NOMO-1 treated with DMSO at 0.1 percent for 48 hours (cell line): ENCODE results near the gene GAS1.
A peak's percentile ranks its signal among the peaks of the same experiment; 100 is the strongest.

Experiments
- DNase-seq: peaks from one replicate; lab custom pipeline; 2025; ENCODE audit not compliant: unreplicated experiment; lab: John Stamatoyannopoulos, UW

GAS1 gene

DNA sequence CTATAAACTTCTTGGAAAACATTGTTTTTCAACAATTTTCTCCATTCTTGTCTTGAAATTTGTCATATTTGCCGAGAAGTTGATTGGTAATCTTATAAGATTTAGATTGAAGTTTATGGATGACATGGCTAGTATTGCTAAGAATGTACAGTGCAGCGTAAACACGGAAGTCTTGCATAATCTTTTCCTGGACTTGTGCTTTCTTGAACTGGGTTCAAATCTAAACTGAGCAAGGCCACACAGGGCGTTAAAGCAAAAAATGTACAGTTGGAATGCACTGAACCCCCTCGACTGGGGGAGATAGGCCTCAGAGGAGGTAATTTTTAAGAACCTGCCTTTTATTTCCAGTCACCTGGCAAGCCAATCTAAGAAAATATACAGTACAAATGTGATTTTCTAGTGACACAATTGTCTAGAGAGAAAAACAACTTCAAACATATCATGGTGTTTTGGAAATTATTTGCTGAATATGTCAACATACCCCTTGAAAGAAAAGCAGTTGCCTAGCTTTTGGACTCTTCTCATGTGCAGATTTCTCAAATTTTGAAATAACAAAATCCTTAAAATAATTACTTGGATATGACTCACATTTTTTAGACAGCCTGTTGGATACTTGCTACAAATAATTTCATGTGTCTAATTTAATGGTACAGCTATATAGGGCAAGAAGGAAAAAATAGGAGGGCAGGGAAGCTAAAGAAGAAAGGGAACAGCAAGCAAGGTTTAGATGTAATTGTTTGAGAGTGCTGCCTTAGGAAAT lies 18.5 kb upstream of the GAS1 start:
- DNase-seq = no peak

DNA sequence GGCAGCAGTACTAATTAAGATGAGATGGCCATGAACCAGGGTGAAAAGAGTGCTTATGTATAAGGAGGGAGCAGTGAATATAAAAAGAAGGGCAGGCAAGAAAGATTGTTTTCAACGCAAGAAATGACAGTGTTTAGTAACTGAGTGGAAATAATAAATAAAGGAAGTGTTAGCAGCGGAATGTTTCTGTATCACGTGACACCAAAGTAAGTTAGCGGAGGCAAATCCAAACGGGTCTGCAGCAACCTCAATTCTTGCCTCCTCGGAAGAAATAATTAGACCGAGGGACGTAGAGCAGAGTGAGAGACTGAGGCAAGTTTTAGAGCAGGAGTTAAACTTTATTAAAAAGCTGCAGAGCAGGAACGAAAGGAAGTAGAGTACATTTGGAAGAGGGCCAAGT lies 15.4 kb upstream of the GAS1 start:
- DNase-seq = no peak

DNA sequence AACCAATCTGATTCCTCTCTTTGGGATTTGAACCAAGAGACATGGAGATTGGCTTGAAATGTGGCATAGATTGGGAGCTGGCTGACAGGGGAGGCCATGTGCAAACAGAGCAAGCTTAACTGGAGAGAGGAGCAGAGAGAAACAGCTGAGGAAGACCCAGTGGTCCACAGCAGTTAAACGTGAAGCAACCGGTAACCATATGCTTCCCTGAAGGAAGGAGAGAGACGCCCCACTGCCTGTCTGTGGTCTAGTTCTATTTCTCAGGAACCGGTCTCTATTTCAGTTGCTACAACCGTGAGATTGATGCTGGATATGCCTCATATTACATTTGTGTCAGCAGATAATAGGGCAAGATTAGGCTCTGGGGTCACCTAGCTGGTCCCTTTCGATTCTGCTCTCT lies 13.6 kb upstream of the GAS1 start:
- DNase-seq = no peak

DNA sequence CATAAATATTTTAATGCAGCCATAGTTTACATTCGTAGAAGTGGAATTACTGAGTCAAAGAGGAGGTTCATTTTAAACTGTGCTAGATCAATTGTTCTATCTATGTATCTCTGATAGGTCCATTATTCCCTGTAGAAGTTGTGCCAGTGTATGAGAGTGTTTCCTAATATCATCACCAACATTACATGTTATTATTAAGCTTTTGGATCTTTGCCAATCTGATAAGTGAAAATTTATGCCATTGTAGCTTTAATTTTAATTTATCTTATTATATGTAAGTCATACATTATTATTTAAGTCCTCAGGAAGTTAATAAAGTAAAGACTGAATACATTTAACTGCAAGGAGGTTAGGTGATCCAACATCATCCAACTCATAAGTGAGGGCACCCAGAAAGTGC lies 10.9 kb upstream of the GAS1 start:
- no peak for DNase-seq

DNA sequence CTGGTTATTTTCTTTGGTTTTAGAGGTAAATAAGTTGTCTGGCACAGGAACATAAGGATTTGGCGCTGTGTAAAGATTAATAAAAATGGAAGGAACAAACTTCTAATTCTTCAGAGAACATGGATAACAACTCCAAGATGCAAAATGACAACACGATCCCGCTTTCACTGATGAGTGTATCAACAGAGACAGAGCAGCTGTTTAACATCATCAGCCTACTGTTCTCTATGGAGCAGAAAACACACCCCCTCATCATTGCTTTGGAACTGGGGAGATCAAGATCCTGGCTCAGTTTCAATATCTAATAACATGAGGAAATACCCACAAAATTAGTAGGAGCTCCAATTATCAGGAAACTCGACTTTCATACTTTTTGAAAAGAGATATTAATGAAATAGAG lies 8.3 kb upstream of the GAS1 start:
- no peak for DNase-seq

DNA sequence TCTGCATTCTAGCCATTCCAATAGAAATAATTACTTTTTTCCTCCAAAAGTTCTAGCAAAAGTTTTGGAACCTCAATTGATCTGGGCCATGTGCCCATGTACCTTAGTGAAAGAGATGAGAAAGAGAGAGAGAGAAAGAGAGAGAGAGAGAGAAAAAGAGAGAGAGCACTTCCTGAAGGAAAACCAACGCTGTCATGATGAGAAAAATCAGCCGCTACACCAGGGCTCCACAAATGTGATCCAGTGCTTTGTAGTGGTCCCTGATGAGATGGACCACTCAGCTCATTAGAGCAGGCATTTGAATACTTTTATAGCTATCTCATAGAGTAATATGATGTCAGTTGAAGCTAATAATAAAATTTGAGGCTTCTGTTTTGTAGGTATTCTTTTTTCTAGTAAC lies 7.7 kb upstream of the GAS1 start:
- DNase-seq = no peak

DNA sequence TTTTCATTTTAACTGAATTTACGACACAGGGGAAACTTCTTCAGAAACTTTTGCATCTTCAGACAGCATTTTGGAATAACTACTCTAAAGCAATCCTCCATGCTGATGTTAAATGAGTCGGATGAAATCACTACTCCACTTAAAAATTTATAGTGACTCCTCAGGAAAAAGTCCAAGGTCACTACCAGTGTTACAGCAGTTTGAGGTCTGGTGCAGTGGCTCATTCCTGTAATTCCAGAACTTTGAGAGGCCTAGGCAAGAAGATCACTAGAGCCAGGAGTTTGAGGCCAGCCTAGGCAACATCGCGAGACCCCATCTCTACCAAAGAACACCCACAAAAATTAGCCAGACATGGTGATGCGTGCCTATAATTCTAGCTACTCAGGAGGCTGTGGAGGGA lies 5.9 kb upstream of the GAS1 start:
- no peak for DNase-seq

DNA sequence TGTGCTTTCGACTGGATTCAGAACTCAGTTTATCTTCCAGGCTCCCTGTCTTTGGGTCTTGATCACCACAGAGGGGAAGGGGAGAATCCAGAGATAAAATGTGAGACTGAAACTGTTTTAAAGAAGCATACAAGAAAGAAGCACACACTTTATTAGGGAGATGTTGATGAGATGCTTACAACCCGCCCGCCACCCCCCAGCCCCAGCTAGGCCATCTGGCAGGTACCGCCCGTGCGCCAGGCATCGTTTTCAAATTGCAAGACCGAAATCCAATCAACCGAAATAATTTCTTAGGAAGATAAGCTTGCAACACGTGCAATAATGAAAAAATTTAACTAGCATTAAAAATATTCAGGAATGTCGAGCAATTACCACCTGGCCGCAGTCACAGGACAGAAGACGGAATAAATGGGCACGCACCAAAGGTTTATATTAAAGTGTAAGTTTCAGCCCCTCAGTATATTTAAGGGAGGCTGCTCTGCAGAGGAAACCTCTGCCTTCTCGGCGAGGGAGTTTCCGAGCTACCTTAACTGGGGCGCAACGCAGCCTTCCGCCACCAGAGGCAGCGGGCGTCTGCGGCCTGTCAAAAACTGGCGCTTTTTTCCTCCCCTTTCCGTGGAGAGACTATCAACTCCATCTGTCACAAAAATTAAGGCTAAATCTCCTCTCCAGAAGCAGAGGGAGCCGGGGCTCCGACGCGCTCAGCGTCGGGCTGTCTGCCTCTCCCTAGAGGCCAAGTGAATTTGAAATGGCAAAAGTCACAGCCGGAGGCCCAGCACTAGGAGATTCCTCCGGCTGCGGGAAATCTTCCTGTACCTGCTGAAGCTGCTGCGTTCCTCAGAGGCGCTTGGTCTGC lies 996 bp upstream of the GAS1 start:
- DNase-seq = peak; percentile 39

DNA sequence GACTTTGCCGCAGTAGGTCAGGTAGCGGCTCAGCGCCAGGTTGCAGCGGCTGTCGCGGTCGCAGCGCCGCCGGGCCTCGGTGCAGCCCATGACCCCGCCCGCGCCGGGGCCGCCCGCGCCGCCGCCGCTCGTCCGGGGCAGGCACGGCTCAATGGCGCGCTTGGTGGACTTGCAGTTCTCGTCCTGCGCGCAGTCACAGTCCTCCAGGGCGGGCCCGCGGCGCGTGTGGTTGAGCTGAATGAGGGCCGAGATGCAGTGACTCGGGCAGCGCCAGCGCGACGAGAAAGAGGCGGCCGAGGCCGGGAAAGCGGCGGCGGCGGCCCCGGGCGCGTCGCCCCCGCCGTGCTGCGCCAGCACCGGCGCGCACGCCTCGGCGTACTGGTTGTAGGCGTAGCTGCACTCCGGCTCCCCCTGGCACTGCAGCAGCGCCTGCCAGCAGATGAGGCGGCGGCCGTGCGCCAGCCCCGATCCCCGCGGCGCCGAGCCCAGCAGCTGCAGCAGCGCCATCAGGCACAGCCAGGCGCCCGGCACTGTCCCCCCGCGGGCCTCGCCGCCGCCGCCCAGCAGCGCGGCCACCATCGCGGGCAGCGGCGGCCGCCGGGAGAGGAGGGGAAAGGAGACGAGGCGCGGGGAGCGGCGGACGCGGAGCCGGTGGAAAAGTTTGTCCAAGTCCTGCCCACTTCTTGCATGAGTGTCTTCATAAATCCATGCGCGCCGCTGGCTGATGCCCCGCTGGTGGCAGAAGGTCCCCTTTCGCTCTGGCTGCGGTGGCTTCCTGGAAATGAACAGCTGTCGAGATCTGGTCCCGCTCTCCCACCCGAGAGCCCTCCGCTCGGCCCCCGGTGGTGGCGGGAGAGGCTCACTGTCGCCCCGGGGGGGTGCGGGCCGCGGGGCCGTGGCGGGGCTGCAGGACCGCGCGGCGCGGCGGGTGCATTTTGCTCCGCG lies 833 bp downstream of the GAS1 start:
- no peak for DNase-seq

DNA sequence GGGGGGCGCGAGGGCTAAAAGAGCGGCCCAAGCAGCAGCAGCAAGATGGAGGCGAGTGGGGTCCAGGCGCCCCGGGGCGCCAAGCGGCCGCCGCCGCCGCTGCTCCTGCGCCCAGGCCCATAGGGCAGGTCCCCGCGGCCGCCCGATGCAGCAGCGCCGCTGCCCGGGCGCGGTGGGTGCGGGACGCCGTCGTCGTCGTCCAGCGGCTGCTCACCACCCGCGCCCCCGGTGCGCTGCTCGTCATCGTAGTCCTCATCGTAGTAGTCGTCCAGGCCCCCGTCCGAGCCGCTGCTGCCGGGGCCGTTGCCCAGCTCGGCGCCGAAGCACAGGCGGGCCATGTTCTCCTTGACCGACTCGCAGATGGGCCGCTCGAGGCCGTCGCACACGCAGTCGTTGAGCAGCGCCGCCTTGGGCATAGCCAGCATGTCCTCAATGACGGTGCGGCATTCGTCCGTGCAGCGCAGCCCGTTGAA lies 1.5 kb downstream of the GAS1 start:
- DNase-seq = no peak

DNA sequence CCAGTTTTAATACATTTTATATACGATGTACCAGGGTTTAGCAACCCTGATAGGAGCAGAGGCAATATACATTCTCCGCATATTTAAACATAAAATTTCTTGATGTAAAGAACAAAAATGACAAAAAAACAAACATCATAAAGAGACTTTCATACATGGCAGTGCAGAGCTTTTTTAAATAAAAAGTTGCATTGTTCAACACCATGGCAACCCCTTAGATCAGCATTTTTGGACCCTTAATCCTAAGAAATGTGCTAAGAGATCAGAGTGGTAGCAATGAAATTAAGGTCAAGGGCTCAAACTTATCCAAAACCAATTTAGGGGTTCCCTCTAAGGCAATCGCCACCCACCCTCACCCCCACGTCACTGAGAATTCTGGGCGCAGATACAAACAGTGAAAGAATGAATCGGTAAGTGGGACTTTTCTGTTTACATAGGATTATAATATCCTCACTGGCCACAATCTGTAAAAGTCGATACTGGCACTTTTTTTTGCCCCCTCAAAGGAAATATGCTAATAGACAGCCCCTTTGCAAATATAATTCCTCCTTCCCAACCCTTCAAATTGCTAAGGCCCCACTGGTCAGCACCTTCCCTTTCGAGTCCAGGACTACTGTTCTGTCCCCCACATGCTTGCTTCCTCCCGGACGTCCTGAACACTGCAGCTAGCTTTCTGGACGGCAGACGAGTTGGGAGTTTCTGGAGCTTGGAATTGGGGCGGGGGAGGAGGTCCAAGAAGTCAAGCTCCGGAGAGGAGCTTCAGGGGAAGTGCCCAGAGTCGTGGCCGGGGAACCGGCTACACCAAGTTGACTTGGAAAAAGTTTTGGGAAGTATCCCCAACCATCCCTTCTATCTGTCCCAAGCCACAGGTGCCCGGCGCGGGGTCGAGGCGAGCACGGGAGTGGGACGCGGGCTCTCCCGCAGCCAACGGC lies 2.2 kb downstream of the GAS1 start:
- no peak for DNase-seq

DNA sequence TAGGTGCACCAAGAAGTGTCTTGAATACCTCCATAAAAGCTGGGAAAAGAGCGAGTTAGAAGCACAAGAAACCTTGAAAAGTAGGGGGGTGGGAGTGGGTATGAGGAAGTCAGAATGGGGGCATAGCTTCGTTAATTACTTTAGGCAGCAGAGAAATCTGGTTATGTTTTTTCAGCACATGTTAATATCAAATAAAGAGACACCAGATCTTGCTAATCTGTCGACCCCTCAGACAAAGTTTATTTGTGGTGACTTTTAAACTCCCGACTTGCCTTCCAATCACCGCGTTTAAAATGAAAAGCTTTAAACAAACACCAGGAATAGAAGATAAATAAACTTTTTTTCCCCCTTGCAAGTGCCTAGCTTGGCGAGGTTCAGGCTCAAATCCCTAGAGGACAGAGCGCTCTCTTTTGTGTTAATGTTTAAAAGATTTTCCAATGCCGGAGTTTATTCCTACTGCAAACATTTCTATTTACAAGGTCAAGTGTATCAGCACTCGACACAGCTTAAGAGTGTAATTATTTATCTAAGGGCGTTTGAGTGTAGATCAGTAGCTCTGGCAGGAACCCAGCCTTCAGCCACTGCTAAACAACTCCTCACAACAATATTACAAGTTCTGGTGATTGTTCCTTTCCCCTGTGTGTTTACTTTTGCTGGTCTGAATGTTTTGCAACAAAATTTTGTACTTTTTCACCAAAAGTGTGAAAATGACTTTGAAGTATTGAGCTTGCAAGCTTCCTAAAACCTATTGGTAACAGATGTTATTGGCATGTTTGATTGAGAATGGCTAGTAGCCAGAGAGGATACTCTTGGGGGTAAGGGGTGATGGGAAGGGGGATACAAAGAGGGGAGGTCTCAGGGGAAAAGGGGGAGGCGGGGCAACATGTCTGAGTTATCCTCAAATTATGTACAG lies 3.8 kb downstream of the GAS1 start:
- no peak for DNase-seq

DNA sequence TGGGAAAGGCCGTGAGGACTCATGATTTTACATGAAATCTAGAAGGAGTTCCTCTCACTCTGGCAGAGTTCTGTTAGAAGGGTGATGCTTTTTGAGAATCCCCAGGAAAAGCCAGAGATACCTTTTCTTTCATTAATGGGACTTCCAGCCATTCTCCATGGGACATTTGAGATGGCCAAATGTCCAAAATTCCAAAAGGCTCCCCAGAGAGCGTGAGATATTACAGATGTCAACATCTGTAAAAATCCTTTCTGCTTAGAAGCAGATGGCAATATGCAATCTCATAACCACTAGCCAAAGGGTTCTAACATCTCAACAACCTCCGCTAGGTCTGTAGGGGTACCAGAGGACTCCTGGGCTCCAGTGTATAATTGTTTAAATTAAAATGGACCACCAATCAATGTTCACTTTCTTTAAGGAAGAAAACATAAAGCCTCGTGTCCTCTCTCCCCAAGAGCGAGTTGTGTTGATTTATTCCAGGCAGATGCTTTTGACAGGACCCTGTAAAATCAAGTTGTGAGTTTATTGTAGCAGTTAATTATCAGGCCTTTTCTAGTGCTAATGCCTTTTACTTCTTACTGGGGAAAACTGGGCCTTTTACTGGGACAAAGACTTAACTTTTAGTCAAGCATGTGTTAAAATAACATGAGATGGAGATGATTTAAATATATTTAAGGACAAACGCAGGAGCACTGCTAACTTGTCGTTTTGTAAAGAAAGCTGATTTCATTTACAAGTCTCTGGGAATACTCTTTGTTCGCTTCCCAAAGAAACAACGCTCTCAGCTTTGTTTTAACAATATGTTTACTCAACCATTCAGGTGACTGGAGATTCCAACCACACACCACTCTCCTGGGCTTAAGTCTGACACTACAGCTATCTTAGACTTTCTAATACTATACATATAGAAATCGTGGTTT lies 4.8 kb downstream of the GAS1 start:
- no peak for DNase-seq

DNA sequence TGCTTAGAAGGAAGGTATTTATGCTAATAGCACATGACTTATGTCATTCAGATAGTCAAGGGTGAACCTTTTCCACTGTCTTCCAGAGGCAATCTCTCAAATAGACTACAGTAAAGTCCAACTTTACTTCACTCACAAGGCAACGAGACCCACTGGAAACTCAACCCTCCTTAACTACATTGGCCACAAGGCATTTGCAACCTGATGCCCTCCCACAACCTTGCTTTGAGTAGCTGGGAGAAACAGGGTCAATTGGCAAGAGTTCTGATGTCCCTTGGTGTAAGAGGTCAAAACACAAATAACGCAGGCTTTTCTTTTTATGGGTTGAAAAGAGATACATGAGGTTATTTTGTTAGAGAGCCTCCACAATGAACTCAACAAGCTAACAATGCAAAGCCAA lies 6.1 kb downstream of the GAS1 start:
- no peak for DNase-seq

DNA sequence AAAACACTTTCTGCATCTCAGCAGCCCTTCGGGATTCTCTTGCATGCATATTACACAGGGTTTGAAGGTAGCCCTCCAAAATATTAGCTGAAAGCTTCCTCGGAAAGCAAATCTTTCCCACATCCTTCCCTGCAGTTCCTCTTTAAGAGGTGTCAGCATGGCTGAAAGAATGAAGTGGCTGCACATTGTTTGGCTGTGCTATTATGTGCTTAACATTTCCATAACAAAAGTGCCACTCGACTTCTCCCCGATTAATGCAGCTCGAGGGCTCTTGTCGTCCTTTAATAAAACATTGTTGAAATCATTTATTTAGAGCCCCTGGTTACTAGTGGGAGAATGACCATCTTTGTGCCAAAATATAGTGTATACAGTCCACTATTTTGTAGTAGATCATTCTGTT lies 6.5 kb downstream of the GAS1 start:
- DNase-seq = no peak

DNA sequence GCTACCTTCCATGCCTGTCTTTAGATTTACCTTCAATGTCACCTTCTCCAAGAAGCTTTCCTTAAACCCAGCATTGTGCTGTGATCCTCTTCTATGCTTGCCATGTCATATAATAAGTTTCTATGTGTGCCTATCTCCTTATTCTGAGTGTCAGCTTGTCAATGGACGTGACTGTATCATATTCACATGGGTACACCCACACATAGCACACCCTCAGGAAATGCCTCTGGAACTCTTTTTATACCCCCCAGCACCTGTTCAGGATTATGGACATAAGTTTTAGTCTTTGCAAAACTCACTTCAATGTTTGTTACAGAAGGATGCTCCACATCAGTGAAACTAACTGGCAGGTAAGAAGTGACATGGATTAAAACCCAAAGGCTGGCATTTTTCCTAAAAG lies 7.4 kb downstream of the GAS1 start:
- DNase-seq = no peak

DNA sequence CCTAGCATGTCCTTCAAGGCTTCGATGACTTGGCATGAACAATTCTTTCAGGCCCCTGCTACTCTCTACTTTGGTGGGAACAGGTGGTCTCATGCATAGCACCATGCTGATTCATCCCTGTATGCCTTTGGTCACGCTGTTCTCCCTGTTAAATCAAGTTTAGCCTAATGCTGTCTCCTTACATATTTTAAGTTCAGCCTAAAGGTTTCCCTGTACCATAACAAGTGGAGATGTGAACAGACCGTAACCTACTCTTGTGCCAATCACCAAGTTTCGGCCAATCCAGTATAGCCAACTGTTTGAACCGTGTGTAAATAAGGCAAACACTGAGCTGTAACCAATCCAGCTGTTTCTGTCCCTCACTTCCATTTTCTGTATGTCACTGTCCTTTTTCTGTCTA lies 8.0 kb downstream of the GAS1 start:
- DNase-seq = no peak

DNA sequence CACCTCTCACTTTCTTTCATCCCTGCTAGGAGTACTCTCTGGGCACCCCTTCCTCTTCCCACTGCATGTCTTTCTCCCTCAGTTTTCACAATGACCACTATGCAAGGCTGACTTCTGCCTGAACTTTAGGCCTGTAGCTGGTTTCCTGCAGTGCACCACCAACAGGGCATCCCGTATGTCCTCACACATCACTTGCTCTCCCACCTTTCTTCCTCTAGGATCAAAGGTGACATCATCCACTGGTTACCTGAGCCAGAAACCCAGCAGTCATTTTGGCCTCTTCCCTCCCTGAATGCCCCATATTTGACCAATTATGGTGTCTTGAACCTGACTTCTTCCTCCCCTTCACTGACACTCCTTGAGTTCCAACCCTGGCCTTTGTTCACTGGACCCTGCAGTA lies 8.5 kb downstream of the GAS1 start:
- DNase-seq = no peak
